NCI-H2081 (cell line): ENCODE measurements around the gene PDLIM4.

ENCODE experiments used
- DNase-seq, 2 experiments: peaks; one replicate each; lab custom pipeline; 2025; lab: John Stamatoyannopoulos, UW

The PDLIM4 gene, protein sequence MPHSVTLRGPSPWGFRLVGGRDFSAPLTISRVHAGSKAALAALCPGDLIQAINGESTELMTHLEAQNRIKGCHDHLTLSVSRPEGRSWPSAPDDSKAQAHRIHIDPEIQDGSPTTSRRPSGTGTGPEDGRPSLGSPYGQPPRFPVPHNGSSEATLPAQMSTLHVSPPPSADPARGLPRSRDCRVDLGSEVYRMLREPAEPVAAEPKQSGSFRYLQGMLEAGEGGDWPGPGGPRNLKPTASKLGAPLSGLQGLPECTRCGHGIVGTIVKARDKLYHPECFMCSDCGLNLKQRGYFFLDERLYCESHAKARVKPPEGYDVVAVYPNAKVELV

DNA sequence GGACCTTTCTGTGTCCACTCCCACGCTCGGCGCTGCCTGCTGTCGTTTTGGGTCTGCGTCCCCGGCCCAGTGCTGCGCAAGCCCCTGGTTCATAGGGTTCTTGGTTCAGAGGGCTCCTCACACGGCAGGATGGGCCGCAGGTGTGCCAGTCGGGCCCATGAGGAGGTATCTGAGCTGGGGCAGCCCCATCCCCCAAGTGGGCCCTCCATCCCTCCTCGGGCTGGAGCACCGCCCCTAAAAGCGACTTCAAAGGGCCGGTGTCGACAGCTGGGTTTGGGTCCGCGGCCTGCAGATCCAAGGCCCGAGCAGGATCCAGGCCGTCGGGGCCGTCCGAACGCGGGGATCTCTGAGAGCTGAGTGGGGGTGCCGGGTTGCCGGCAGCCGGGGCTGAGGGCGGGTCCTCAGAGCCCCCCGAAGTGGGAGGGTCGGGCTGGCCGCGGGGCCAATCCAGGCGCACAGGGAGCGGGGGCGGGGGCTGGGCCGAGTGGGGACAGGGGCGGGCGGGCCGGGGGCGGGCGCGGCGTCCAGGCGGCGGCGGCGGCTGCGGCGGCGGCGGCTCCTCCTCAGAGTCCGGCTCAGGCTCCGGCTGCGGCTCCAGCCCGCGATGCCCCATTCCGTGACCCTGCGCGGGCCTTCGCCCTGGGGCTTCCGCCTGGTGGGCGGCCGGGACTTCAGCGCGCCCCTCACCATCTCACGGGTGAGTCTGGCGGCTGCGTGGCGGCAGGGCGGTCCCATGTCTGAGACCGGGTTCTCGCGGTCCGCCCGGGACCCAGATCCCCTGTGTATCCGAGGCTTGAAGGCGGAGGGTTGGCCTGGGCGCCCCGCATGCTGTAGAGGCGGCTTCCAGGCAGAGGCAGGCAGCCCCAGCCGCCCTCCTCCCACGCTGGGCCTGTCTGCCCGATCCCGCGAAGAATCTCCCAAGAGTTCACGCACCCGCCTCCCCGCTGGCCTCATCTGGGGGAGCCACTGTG, at the start of gene PDLIM4:
Gene PDLIM4, plus strand, starts transcription at position 566 of the 971 bp plus-strand sequence. Its CDS starts 39 bp downstream, at position 605.
- no peak for DNase-seq

- DNase-seq: no peak
Observed at GRCh38 chr5:132207778-132208177, 49.7 kb upstream of the PDLIM4 start.

- DNase-seq: no peak
Observed at GRCh38 chr5:132209131-132209530, 48.4 kb upstream of the PDLIM4 start.

DNA sequence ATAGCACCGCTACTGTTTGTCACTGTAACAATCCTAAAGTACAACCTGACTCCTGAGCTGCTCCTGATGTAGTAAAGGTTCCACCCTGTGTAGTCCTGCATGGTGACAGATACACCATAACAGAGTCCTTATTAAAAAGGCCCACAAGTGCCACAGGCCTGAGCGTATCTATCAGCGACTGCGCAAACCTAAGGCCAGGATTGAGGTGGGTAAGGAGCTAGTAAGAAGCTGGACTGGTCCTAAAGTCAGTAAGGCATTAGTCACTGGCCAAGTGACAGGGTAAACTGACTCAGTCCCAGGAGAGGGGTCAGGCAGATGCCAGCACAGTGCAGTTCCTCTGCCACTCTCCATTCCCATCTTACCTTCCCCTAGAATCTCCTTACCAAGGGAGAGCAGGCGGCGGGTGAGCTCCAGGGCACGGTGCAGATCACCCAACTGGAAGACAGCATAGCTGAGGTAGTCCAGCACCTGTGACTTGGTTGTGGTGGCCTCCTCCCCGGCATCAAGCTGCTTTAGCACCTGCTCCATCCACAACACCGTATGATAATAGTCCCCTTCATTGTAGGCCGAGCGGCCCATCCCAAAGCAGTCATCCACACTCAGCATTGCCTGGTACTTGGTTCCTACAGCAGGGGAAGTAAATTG, 47.5 kb upstream of the PDLIM4 start:
- DNase-seq: no peak

GRCh38 chr5:132210944-132211343, 46.6 kb upstream of the PDLIM4 start:
- no peak for DNase-seq

- DNase-seq: no peak
Observed at GRCh38 chr5:132211787-132212186, 45.7 kb upstream of the PDLIM4 start.

DNA sequence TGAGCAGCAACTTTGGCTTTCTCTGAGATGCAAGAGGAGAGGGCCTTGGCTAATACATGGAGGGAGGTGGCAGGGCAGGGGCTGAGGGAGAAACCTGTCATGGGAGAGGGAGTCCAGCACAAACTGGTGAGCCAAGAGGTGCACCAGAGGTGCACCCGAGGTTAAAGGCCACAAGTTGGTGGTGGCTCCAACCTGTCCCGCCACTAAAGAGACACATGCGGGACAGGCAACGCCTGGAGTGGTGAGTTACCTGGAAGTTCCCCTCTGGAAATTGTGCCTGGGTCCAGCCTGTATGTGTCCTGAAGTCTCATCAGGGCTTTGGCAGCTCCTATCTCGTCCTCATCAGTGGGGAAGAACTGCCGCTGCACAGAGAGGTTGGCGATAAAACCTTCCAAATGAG, 43.8 kb upstream of the PDLIM4 start:
- no peak for DNase-seq

GRCh38 chr5:132214491-132214890, 43.0 kb upstream of the PDLIM4 start:
- DNase-seq: no peak

DNA sequence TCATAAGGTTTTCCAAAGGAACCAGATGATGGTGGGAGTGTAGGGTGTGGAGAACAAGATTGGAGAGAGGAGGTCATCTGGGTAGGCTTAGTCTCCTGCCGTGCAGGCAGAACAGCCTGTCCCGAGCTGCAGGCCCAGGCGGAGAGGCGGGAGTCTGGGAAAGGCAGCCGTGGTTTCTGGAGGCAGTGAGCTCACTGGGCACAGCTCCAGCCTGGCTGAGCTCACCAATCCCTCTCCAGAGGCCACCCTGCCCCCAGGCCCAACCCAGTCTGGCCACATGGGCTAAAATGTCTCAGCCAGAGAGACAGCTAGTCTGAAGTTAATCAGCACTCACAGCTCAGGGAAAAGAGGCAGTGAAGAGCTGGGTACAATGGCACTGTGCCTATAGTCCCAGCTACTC, 42.2 kb upstream of the PDLIM4 start:
- DNase-seq: no peak

DNA sequence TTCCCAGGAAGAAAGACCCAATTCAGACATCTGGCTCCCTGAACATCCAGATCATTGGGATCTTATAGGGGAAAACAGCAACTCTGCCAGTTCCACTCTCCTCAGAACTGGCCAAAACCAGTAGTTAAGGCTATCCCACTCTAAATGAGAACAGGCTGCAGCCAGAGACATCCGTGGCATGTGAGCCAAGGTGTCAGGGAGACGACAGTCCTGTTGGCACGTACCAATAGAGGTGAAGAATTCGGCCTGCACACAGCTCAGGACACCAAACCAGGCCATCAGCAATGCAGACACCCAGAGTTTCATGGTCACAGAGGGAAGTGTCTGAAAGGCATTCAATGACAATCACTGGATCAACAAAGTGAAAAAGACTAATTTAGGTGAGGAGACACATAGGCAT, 39.2 kb upstream of the PDLIM4 start:
- DNase-seq: no peak

- DNase-seq: no peak
Observed at GRCh38 chr5:132219289-132219970, 38.1 kb upstream of the PDLIM4 start.

DNA sequence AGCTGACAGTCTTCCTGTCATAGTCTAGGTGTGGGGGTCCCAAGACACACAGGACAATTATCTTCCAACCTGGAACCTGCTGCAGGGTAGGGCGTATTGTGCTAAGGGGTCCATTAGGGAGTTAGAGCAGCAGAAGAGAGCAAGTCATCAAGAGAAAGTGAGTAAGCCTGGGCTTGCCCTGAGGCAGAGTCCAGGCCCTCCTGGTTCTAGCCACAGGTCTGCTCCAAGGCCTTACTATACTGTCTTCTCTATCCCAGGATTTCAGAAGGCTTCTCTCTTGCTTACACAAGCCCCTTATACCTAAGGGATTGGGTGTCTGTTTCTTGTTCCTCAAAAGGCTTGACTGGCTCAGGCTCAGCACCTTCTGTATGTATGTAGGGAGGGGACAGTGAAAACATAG, 37.5 kb upstream of the PDLIM4 start:
- DNase-seq: no peak

GRCh38 chr5:132220491-132220890, 37.0 kb upstream of the PDLIM4 start:
- no peak for DNase-seq

DNA sequence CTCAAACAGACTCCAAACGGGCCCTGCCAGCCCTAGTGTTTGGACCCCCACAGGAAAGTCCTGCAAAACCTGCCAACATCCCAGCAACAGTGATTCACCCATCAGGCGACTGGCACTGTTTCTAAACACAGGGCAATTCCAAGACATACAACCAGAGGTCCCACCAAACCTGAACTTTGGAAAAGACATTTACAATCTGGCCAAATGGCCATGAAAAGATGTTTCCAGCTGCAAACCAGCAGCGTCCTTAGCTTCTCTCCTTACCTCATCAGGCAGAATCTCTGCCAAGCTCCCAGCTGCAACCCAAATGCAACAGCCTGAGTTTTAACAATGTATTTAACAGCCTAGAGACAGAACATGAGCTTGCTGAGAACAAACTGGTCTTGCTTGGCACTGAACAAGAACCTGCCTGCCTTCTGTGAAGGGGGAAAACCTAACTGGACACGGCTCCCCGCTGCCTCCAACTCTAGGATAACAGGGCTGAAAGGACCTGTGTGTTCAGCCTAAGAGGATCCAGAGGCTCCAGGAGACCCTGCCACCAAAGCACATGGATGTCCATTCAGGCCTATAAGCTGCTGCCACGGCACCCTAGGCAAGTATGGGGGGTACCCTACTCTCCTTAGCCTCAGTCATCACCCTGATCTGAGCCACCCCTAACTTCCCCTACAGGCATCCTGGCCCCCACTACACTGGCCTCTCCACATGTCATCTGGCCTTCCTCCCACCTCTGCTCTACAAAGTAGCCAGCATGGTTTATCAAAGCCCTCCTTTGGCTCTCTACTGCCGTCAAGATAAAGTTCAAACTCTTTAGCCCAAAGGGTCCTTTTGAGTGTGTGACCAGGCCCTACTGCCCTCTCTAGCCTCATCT, 35.5 kb upstream of the PDLIM4 start:
- DNase-seq: no peak

DNA sequence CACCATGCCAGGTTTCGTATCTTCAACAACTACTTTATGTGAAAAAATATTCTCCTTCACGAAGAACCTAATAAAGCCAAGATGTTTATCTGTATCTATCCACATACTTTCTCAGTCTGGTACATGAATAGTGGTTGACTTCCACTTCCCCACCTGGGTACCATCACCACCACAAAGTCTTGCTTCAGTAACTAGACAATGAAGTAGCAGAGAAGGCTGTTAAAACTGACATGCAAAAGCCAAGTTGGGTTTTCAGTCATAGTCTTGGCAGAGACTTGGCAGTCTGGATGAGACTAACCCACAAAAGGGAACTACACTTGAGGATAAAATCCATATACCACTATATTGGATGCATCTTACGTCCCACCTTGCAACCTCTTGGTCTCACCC, 34.9 kb upstream of the PDLIM4 start:
- no peak for DNase-seq

DNA sequence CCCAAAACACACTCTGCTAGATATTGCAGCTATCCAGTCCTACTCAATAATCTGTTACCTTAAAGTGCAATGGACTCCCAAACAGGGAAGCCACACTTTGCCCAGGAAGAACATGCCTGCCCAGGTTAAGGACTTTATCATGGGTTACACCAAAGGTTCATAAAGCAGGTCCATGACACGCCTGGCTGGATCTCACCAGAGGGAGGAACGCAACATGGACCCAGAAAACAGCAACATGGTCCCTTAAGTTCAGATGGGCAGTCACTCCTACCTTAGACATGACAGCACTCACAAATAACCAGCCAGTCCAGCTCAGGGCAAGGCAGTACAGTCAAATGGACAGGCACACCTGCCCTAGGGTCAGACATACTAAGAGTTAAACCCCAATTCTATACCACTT, 33.6 kb upstream of the PDLIM4 start:
- DNase-seq: no peak

DNA sequence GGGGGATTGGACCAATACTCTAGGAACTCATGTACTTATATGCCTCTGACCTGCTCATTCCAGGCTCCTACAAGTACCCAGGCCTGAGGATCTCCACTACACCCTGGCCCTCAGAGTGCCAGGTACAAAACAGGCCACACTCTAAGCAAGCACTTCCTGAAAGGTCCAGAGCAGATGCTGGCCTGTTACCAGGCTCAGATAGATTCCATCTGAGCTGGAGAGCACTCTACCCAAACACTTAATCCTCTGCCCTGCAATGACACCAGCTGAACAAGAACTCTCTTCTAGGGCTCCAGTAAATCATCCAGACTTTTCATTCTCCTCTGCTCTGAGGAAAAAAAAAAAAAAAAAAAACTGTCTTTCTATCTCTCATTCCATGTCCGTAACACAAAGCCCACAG, 32.8 kb upstream of the PDLIM4 start:
- no peak for DNase-seq

DNA sequence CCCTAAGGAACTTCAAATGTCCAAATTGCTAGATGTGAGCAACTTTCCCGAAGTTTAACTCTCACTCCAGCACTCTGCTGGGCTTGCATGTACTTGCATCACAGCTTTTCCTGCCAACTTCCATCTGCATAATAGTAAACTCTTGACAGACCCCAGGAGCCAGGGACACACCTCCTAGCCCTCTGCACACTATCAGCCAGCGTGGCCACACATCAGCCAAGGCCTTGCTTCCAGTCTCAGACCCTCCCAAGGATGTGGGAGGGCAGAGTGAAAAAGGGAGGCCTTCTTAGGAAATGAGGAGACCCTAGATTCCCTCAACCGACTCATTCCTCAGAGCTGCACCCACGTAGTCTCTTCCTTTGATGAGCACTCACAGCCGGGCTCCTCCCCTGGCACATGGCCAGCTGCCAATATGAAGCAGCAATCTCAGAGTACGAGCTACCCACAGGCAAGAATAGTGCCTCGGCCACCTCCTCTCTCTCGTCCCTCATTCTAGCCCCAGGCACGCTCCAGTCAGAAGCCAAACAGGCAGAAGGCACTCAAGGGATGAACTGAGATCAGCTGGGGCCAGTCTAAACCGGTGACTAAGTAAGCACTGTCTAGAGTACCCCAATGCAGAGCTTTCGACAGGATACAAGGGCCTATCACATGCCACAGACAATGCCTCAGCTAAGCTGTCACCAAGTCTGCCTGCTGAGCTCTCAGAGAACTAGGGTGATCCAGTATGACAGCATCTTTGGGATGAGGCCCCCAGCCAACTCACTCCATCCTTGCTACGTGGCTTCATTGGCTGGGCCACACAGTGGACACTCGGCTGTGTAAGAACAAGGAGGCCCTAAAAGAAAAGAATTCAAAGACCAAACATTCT, 32.1 kb upstream of the PDLIM4 start:
- DNase-seq: no peak

DNA sequence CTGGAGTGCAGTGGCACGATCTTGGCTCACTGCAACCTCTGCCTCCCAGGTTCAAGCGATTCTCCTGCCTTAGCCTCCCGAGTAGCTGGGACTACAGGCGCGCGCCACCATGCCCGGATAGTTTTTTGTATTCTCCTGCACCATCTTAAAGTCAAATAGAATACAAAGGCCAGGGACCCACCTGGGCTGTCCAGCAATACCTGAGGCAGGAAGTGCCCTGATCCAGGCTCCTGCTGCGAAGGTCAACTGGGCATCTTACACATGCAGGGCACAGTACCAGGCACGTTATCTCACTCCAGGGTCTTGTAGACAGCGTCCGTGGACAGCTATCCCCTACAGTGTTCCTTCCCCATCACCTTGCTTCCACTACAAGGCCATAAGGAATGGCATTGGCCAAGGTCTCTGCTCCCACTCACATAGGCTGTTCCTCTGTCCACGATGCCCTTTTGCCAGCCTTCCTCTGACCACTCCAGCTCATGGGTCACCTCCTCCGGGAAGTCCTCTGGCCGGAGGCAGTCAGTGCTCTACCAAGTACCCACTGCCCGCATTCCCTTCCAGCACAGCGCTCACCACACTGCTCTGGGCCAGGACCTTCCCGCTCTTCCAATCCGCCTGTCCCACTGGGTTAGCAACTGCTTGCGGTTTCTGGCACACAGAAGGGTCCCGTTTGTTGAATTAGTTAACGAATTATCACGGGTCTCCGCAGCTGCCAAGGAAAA, 30.8 kb upstream of the PDLIM4 start:
- no peak for DNase-seq

- DNase-seq: no peak
Observed at GRCh38 chr5:132227235-132227484, 30.3 kb upstream of the PDLIM4 start.
